ENCODE data around the gene TMEM207. TPM values are rescaled to one million over a fixed set of nuclear protein-coding genes. Genes with fewer than 3 reads are reported as not detected.

Gene TMEM207
- total RNA-seq, 1 experiment from 2014 or later = not detected

DNA sequence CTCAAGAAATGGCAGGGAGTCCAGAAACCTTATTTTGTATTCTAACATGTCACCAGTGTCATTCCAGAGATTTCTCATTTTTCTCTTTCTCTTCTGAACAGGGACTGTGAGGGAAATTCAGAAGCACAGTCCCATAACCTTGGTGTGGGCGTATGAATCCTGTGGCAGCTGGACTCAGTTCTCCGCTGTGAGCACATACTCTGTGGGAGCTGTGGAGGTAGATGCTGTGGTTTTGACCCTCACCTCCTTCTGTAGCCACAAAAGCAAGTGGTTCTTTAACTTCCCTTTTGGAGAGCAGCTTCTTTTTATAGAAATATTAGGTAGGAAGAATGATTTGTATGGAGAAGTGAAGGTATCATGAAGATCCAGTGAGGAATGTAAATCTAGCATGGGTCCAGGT is 13.4 kb downstream of the TMEM207 start:
- no TSS peak for BruUV-seq (replicated peaks)

DNA sequence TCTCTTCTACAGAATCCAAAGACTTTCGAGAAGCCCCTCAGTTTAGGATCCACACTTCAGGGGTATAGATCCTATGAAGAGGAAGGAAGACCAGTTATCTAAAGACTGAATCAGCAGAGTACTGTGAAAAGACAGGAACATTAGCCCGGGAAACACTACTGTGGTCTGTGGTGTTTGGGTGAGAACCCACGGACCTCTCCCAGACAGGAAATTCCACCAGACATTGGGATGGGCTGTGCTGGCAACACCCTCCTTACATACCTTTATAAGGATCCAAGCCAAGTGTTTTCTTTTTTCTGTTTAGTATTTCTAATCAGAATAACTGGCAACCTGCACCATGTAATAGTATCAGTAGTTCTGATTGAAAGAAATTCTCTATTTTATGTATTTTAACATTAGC is 14.1 kb downstream of the TMEM207 start:
- intact Hi-C loops (cut with micrococcal nuclease) = no loop called here
- ATAC-seq = no peak
- POLR2A ChIA-PET = no interaction called here
- CTCF ChIA-PET = no interaction called here
- Histone ChIP-seq H3K4me1 (ENCODE audit: control insufficient read depth in 1 of 2, insufficient read depth in 2 of 2, low read length in 2 of 2) (no peaks in the 10 kb centered on the region), H4K20me1 (ENCODE audit: insufficient read depth) (no peaks in the 10 kb centered on the region), H3K27me3 (ENCODE audit: insufficient read depth, low read length) (no peaks in the 10 kb centered on the region), H3K36me3 (ENCODE audit: control insufficient read depth in 1 of 2, insufficient read depth in 2 of 2, low read length in 2 of 2) (no peaks in the 10 kb centered on the region), H3K9me2 (ENCODE audit: insufficient read depth) (no peaks in the 10 kb centered on the region), H3K9ac (ENCODE audit: low read length) (no peak overlapping the region), H3K4me3 (replicated peaks in 1 of 2; ENCODE audit: low read depth in 1 of 2, low read length in 2 of 2) (no peak overlapping the region), H3K4me2 (ENCODE audit: low read length) (no peak overlapping the region), H3K9me3 (ENCODE audit: control insufficient read depth in 1 of 2, insufficient read depth in 1 of 2, low read depth in 1 of 2, low read length in 2 of 2) (no peaks in the 10 kb centered on the region), H3K79me2 (ENCODE audit: insufficient read depth, low read length) (no peaks in the 10 kb centered on the region), H3K27ac (ENCODE audit: low read depth, low read length) (no peak overlapping the region), H2AFZ (ENCODE audit: low read depth, low read length, poor library complexity, severe bottlenecking) (no peak overlapping the region)
- no peak for DNase-seq (ENCODE audit: low read depth, low spot score)
- RAD21 ChIA-PET (ENCODE audit: low non-redundant PET in 1 of 2, low total read pairs in 2 of 2, uncharacterized antibody in 2 of 2, unreplicated experiment in 2 of 2) = no interaction called here
- no TSS peak for BruUV-seq (replicated peaks)
- TF ChIP-seq TCF7L2 (IDR thresholded peaks at IDR 0.05; ENCODE audit: borderline replicate concordance, extremely low read depth, insufficient read depth, insufficient read length) (no peak), EGR1 (IDR thresholded peaks at IDR 0.05; ENCODE audit: low read depth) (no peak), JUND (IDR thresholded peaks at IDR 0.05) (no peak), RAD21 (IDR thresholded peaks at IDR 0.05; ENCODE audit: low read depth) (no peak), ZNF274 (IDR thresholded peaks at IDR 0.05; ENCODE audit: low read depth, low read length) (no peak), EZH2 (IDR thresholded peaks at IDR 0.05) (no peak), POLR2AphosphoS5 (IDR thresholded peaks at IDR 0.05; ENCODE audit: low read depth, low read length) (no peak), ELF1 (IDR thresholded peaks at IDR 0.05; ENCODE audit: borderline replicate concordance, low read depth) (no peak)
- TF ChIP-seq, protein P1, sequence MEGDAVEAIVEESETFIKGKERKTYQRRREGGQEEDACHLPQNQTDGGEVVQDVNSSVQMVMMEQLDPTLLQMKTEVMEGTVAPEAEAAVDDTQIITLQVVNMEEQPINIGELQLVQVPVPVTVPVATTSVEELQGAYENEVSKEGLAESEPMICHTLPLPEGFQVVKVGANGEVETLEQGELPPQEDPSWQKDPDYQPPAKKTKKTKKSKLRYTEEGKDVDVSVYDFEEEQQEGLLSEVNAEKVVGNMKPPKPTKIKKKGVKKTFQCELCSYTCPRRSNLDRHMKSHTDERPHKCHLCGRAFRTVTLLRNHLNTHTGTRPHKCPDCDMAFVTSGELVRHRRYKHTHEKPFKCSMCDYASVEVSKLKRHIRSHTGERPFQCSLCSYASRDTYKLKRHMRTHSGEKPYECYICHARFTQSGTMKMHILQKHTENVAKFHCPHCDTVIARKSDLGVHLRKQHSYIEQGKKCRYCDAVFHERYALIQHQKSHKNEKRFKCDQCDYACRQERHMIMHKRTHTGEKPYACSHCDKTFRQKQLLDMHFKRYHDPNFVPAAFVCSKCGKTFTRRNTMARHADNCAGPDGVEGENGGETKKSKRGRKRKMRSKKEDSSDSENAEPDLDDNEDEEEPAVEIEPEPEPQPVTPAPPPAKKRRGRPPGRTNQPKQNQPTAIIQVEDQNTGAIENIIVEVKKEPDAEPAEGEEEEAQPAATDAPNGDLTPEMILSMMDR (IDR thresholded peaks at IDR 0.05 in 2 of 3, conservative IDR thresholded peaks at IDR 0.05 in 1 of 3; ENCODE audit: borderline replicate concordance in 1 of 3, insufficient read depth in 1 of 3, low read depth in 2 of 3, low read length in 2 of 3) = no peak
- TF ChIP-seq, protein P2, sequence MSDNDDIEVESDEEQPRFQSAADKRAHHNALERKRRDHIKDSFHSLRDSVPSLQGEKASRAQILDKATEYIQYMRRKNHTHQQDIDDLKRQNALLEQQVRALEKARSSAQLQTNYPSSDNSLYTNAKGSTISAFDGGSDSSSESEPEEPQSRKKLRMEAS (IDR thresholded peaks at IDR 0.05) = no peak

More for the DNA sequence above, 13.4 kb downstream of the TMEM207 start:
- no peak overlapping the region for H2AFZ ChIP-seq (ENCODE audit: low read depth, low read length, poor library complexity, severe bottlenecking)
- POLR2A ChIA-PET = no interaction called here
- H3K9me2 ChIP-seq (ENCODE audit: insufficient read depth) = no peaks in the 10 kb centered on the region
- no peak for ATAC-seq
- no peaks in the 10 kb centered on the region for H3K9me3 ChIP-seq (ENCODE audit: control insufficient read depth in 1 of 2, insufficient read depth in 1 of 2, low read depth in 1 of 2, low read length in 2 of 2)
- no peak overlapping the region for H3K4me2 ChIP-seq (ENCODE audit: low read length)
- CTCF ChIA-PET = no interaction called here
- RAD21 ChIA-PET (ENCODE audit: low non-redundant PET in 1 of 2, low total read pairs in 2 of 2, uncharacterized antibody in 2 of 2, unreplicated experiment in 2 of 2) = no interaction called here
- TF ChIP-seq RAD21 (IDR thresholded peaks at IDR 0.05; ENCODE audit: low read depth) (no peak), CEBPB (IDR thresholded peaks at IDR 0.05; ENCODE audit: low read depth) (no peak), SIN3A (IDR thresholded peaks at IDR 0.05; ENCODE audit: low read depth) (no peak), ZFX (IDR thresholded peaks at IDR 0.05) (no peak), SP1 (IDR thresholded peaks at IDR 0.05; ENCODE audit: low read depth) (no peak), JUND (IDR thresholded peaks at IDR 0.05) (no peak), TCF7L2 (IDR thresholded peaks at IDR 0.05; ENCODE audit: borderline replicate concordance, extremely low read depth, insufficient read depth, insufficient read length) (no peak), EZH2phosphoT487 (IDR thresholded peaks at IDR 0.05; ENCODE audit: borderline replicate concordance) (no peak), CBX3 (IDR thresholded peaks at IDR 0.05; ENCODE audit: low read depth) (no peak), POLR2AphosphoS5 (IDR thresholded peaks at IDR 0.05; ENCODE audit: low read depth, low read length) (no peak)
- TF ChIP-seq, protein P1 (IDR thresholded peaks at IDR 0.05 in 2 of 3, conservative IDR thresholded peaks at IDR 0.05 in 1 of 3; ENCODE audit: borderline replicate concordance in 1 of 3, insufficient read depth in 1 of 3, low read depth in 2 of 3, low read length in 2 of 3) = no peak
- H3K79me2 ChIP-seq (ENCODE audit: insufficient read depth, low read length) = no peaks in the 10 kb centered on the region
- H3K27me3 ChIP-seq (ENCODE audit: insufficient read depth, low read length) = no peaks in the 10 kb centered on the region
- intact Hi-C loops (cut with micrococcal nuclease) = no loop called here
- no peak overlapping the region for H3K4me3 ChIP-seq (replicated peaks in 1 of 2; ENCODE audit: low read depth in 1 of 2, low read length in 2 of 2)
- H3K9ac ChIP-seq (ENCODE audit: low read length) = no peak overlapping the region
- H4K20me1 ChIP-seq (ENCODE audit: insufficient read depth) = no peaks in the 10 kb centered on the region
- DNase-seq (ENCODE audit: low read depth, low spot score) = no peak
- no peaks in the 10 kb centered on the region for H3K36me3 ChIP-seq (ENCODE audit: control insufficient read depth in 1 of 2, insufficient read depth in 2 of 2, low read length in 2 of 2)
- no peaks in the 10 kb centered on the region for H3K4me1 ChIP-seq (ENCODE audit: control insufficient read depth in 1 of 2, insufficient read depth in 2 of 2, low read length in 2 of 2)
- H3K27ac ChIP-seq (ENCODE audit: low read depth, low read length) = no peak overlapping the region

Measured in HCT116 (cell line).